Femur (tissue), 1 donor: ENCODE data around the gene H2AZ1.
A peak's percentile ranks its signal among the peaks of the same experiment; 100 is the strongest.

ENCODE experiments used
- DNase-seq: peaks from one replicate; pipeline ENCODE4 v3.0.0-alpha.2; 2017

Gene H2AZ1

DNA sequence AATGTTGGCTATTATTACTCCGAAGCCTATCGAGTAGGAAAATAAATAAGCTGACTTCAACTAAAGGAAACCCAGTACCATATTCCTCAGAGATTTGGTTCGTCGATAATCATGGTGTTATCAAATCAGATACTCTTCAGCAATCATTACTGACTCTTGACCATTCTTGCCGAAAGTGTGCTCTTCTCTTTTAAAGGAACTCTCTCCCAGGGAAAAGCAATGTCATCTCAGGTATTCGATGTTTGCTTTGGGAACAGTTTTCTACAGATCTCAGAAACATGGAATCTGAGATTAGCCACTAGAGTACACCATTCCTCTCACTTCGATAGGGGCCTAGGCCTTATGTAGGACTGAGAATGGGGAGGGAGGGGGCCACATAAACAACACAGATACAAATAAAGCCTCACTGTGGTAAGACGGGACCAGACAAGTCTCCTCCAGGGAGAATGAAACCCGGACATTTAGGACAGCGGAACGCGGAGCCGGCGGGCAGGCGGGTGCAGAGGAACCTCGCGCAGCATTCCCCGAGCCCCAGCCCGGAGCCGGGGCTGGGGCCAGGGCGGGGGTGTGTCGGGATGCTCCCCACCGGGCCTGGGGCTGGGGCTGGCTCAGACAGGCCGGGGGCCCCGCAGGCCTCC, 4.2 kb downstream of the H2AZ1 start:
- DNase-seq: peak; percentile 51

DNA sequence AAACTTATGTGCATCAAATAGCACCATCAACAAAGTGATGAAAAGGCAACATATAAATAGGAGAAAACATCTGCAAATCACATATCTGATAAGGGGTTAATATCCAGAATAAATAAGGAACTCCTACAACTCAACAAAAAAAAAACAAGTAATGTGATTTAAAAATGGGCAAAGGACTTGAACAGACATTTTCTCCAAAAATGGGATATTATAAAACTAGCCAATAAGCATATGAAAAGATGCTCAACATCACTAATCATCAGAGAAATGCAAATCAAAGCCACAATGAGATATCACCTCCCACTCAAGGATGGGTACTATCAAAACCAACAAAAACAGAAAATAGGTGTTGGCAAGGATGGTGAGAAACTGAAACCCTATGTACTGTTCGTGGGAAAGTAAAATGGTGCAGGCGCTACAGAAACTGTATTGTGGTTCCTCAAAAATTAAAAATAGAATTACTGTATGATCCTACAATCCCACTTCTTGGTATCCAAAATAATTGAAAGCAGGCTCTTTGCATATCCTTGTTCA, 6.1 kb downstream of the H2AZ1 start:
- DNase-seq: no peak

DNA sequence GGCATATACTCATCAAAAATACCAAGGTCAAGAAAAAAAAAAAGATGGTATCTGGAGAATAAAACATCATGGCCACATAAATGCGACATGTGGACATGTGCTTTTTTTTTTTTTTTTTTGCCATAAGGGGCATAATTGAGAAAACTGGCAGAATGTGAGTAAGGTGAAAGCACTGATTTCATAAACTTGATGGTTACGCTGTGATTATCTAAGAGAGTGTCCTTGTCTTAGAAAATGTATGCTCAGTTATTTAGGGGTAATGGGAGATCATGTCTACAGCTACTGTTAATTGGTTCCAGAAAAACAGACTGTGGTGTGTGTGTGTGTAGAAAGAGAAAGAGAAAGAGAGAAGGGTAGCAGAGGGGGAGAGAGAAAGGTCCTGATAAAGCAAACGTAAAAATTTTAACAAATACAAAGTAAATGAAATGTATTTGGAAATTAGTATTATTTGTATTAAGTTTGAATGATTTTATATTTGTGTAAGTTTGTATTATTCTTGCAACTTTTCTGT, 11.8 kb downstream of the H2AZ1 start:
- DNase-seq: no peak

DNA sequence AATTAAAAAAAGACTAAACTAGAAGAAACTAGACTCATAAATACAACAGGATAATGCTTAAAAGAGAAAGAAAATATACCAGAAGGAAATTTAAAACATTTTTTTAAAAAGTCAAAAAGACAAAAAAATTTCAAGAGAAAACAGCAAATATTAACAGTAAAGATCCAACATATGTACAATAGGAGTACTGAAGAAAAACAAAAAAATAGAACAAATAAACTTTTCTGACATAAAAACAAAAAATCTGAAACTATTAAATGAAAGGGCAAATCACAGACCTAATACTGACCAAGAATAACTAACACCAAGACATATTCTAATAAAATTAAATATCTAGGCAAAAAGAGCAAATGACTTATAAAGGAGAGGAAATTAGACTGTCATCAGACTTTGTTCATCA, 15.2 kb downstream of the H2AZ1 start:
- no peak for DNase-seq

DNA sequence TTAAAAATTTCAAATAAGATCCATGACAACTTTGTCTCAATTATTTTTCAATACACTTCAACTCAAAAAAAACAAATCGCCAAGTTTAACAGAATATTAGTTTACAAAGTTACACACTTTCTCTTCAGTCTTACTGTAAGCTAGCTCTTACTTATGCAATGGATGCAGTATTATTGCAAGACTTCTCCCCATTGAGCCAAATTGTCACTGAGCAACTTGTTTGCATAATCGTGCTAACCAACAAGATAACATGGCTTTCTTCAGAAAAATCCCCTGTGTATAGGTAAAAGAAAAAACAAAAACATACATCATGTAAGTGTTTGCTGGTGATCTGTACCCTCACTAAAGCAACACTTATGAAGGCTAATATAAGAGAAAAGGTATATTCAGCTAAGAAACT, 22.5 kb downstream of the H2AZ1 start:
- no peak for DNase-seq

DNA sequence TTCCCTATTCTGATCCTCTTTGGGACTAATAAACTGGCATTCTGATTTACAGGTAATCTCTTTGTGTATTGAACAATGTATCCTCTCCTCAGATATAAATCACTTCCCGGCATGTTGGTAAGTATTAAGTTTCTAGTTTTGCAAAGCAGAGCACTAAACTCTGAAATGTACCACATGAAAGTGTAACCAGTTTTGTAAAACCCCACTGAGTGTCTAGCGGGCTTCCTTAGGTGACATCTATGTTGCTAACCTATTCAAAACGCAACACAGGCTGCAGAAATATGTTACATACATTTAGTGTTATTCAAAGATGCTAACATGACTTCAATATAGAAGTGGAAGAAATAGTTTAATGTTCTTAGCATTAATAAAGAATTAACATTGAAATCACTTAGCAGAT, 28.9 kb downstream of the H2AZ1 start:
- DNase-seq: no peak

DNA sequence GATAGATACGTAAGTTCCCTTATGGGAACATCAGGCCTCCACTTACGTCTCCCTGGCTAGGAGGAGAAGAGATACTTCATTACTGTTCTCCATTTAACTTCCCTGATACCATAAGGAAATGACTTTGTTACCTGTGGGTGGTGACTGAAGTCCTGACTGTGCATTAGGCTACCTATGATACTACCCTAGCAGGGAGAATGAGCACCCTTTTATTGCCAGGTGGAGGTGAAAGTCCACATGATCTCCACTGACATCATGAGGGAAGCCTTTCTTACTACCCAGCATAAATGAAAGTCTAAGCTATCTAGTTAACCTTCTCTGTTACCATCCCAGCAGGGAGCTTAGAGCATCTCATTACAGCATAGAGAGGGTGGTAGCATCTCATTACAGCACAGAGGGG, 31.4 kb downstream of the H2AZ1 start:
- DNase-seq: no peak

DNA sequence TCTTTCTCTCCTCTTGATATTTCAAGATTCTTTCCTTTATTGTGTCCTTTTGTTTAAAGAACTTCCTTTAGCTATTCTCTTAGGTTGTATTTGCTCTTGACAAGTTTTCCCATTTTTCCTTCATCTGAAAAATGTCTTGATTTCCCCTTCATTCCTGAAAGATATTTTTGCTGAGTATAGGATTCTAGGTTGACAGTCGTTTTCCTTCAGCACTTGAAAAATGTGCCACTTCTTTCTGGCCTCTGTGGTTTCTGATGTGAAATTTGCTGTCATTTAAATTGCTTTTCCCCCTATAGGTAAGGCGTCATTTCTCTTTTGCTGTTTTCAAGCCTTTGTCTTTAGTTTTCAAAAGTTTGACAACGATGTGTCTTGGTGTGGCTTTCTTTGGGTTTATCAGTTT, 32.5 kb downstream of the H2AZ1 start:
- no peak for DNase-seq

DNA sequence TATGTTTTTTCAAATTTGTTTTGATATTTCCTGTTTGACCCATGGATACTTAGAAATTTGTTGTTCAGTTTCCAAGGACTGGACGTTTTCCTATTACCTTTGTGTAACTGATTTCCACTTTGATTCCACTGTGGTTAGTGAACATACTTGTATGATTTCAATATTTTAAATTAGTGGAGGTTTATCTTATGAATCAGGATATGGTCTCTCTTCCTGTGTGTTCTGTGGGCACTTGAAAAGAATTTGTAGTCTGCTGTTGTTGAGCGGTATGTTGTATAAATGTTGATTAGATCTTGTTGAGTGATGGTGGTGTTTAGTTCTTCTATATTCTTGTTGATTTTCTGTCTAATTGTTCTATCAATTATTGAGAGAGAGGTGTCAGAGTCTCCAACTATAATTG, 34.6 kb downstream of the H2AZ1 start:
- no peak for DNase-seq
